Measurements from ENCODE around the gene ABCA13.

DNA sequence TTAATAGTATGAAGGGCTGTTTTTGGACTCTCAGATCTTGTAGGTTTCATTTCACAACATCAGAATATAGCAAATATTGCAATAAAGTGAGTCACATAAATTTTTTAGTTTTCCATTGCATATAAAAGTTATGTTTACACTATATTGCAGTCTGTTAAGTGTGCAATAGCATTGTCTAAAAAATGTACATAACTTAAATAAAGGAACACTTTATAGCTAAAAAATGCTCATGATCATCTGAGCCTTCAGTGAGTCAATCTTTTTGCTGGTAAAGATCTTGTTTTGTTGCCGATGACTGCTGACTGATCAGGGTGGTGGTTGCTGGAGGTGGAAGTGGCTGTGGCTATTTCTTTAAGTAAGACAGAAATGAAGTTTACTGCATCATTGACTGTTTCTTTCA is 42.0 kb downstream of the ABCA13 start:
- TF ChIP-seq POLR2AphosphoS5 (IDR thresholded peaks at IDR 0.05) (no peak), POLR2A (IDR thresholded peaks at IDR 0.05) (no peak)
- TF ChIP-seq, protein P1, sequence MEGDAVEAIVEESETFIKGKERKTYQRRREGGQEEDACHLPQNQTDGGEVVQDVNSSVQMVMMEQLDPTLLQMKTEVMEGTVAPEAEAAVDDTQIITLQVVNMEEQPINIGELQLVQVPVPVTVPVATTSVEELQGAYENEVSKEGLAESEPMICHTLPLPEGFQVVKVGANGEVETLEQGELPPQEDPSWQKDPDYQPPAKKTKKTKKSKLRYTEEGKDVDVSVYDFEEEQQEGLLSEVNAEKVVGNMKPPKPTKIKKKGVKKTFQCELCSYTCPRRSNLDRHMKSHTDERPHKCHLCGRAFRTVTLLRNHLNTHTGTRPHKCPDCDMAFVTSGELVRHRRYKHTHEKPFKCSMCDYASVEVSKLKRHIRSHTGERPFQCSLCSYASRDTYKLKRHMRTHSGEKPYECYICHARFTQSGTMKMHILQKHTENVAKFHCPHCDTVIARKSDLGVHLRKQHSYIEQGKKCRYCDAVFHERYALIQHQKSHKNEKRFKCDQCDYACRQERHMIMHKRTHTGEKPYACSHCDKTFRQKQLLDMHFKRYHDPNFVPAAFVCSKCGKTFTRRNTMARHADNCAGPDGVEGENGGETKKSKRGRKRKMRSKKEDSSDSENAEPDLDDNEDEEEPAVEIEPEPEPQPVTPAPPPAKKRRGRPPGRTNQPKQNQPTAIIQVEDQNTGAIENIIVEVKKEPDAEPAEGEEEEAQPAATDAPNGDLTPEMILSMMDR (IDR thresholded peaks at IDR 0.05) = no peak

Measured in gastroesophageal sphincter (tissue), 3 donors.